SIG-M5 (cell line): ENCODE results near the gene CD274.
"Not testable (repeated sequence)": the region's sequence is repeated elsewhere in the genome, so short reads cannot be mapped to it uniquely, and the experiment has no call there.

Experiments used
- DNase-seq: peaks from one replicate; lab custom pipeline; 2025; lab: John Stamatoyannopoulos, UW

Gene CD274

GRCh38 chr9:5438301-5439162, 11.8 kb upstream of the CD274 start:
- no peak for DNase-seq

DNA sequence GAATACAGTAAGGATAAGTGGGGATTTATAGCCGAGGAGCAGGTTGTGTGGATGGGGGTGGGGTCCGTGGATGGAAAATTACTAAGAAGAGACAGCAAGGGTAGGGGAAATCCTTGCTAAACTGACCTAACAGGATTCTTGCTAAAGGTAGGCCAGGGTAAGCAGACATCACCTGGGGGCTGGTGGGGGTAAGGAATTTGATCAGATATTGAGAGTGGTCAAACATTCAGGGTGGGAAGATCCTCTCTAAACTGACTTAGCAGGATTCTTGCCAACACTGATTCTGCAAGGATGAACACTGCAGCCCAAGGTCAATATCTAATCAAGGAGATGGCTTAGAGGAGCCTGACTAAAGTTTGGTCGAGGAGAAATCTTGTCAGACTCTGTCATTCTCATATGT, 9.9 kb upstream of the CD274 start:
- DNase-seq: no peak

DNA sequence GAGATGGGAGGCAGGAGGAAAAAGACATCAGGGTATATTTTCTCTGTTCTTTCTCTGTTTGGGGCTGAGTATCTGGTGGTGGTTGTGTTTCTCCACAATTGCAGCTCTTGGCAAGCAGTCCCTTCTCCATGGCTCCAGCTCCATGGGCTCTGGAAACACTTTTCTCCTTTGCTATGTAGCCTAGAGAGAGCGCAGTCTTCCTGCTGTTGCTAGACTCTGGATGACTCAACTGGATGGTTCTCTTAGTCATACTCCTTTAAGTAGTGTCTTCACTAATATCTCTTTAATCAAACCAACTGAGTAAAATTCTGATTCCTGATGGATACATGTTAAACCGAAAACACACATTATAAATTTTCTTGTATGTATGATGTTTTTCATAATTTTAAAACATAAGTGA, 9.3 kb upstream of the CD274 start:
- no peak for DNase-seq

DNA sequence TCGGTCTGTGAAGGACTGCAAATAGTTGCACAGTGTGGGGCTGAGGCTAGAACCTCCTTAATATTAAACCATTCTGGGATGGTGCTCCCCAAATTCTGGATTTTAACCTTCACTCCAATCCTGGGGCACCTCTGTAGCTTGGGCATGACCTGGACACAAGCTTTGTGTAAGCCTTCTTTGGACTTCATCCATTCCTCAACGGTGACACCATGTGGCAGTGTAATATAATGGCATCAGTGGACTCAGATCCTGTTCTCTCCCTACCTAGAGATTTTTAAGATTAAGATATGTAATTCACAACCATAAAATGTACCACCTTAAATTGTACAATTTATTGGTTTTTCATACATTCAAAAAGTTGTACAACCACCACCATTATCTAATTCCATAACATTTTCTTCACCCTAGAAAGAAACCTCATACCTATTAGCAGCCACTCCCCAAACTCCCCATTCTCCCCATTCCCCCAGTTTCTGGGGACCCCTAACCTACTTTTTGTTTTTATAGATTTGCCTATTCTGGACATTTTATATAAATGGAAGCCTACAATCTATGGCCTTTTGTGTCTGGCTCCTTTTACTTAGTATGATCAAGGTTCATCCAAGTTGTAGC, 7.8 kb upstream of the CD274 start:
- DNase-seq: no peak

GRCh38 chr9:5443850-5444249, 6.5 kb upstream of the CD274 start:
- no peak for DNase-seq

- not testable (repeated sequence) for DNase-seq
These were observed 5.2 kb upstream of the CD274 start for GRCh38 chr9:5445096-5445495.

DNA sequence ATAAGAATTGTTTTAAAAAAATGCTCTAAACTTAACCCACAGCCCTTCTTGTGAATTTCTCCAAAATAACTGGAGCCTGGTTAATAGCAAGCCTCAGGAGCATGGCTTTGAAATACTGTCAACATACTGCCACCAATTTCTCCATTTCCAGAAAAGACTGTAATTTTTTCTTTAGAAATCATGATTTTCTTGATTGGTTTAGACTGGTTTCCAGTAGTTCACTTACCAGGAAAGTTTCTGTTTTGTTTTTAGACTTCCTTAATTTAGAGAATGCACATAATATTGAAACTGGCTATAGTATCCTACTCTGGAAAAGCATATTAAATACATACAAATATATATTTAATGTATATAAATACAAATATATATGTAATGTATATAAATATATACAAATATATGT, 4.5 kb upstream of the CD274 start:
- no peak for DNase-seq

DNA sequence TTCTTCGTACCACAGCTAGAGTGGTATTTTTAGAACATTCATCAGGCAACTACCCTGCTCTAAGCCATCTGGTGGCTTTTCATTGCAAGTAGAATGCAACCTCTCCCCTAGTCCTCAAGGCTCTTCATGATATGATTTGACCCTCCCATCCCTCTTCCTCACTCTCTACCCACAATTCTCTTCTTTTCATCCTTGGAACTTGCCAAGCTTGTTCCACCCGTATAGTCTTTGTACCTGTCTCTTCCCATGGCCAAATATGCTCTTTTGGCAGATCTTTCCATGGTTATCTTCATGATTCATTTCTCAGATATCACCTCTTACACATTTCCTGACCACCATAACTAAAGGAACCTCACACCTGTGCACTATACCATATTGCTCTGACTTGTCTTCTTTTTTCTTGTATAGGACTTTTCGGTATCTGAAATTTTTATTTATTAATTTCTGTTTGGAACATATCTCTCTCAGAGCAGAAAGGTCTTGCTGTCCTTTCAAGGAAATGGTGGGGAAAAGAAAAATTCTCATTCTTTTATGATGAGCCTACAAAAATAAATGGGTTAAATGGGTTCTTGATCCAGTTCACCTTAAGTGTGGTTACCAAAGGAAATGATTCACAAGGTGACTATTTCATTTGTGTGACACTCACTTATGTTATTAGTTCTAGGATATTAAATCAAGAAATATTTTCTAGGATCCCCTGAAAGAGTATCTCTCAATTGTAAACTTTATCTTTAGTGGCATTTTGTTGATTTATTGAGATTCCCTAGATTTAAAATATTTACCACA, 3.7 kb upstream of the CD274 start:
- DNase-seq: no peak

DNA sequence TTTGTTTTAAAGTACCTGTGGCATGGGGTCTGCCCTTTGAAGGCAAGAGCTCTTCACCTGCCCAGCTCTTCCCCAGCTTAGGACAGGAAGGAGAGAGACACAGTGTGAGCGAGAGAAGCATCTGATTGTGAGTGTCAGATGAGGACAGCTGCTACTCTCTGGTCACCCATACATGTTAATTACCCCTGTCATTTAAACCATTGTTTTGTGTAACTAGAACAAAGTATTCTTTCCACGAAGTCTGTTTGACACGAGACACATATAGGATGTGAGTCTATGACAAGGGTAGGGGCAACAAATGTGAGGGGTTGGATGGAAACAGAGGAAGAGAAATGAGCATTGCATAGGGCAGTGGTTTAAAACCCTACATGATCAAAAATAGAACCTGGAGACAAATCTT, 3.0 kb upstream of the CD274 start:
- DNase-seq: no peak

DNA sequence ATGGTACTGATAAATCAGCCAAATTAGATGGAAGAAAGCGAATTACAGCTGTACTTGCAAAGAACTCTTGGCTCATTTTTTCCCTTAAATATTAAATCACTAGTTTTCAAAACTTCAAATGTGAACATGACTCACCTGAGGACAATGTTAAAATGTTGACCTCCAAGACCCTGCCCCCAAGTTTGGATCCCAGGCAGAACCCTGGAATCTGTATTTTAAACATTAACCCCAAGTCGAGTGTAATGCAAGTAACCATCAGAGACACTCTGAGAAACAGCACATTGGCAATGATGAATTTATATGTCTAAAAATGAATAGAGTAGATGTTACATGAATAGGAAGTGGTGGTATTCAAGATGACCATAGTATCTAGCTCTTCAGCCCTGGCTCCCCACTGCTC, 2.3 kb upstream of the CD274 start:
- DNase-seq: no peak

GRCh38 chr9:5448461-5449435, 1.6 kb upstream of the CD274 start:
- no peak for DNase-seq

DNA sequence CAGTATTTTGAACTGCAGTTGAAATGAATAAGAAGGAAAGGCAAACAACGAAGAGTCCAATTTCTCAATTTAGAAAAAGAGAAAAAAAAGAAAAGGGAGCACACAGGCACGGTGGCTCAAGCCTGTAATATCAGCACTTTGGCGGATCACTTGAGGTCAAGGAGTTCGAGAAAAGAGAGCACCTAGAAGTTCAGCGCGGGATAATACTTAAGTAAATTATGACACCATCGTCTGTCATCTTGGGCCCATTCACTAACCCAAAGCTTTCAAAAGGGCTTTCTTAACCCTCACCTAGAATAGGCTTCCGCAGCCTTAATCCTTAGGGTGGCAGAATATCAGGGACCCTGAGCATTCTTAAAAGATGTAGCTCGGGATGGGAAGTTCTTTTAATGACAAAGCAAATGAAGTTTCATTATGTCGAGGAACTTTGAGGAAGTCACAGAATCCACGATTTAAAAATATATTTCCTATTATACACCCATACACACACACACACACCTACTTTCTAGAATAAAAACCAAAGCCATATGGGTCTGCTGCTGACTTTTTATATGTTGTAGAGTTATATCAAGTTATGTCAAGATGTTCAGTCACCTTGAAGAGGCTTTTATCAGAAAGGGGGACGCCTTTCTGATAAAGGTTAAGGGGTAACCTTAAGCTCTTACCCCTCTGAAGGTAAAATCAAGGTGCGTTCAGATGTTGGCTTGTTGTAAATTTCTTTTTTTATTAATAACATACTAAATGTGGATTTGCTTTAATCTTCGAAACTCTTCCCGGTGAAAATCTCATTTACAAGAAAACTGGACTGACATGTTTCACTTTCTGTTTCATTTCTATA, 602 bp upstream of the CD274 start:
- DNase-seq: no peak

DNA sequence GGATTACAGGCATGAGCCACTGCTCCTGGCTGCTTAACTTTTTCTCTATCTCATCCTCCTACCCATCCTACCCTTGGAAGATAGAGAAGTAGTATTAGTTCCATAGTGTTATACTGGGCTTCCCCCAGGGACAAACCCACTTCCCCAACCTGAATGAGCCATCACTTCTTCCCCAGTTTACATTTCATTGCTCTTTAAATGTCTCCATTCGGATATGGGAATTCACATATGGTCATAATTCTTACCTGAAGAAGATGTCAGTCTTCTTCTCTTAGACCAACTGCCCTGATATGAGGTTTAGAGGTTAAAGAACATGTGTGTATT, 1.9 kb downstream of the CD274 start:
- no peak for DNase-seq

DNA sequence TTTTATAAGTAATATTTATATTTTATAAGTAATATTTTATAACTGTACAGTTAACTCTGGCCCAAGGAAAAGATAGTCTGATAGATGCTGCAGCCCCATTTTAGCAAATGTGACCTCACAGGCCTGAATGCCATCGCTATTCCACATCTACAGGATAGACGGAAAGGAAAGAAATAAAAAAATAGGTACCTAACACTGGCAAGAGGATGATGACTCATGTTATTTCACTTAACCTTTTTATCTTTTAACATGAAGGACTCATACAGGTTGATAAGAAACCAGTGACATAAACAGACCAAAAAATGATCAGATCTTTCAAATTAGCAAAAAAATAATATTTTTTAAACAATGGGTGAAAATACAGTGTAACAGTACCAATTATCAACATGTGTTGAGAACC, 2.7 kb downstream of the CD274 start:
- no peak for DNase-seq

DNA sequence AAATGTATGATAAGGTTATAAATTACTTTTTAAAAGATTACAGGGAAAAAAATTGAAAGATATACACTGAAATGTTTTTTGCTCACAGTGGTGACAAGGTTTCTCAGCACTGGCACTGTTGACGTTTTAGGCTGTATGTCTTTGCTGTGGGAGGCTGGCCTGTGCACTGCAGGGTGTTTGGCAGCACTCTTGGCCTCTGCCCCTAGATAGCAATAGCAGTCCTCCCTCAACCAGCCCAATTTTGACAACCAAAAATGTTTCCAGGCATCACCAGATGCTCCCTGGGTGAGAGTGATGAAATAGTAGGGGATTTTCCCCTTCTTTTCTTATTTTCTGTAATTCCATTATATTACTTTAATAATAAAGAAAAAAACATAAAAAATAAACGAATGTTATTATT, 3.3 kb downstream of the CD274 start:
- no peak for DNase-seq

GRCh38 chr9:5455181-5455580, 4.8 kb downstream of the CD274 start:
- DNase-seq: no peak

- no peak for DNase-seq
These were observed 9.0 kb downstream of the CD274 start for GRCh38 chr9:5459289-5459829.

DNA sequence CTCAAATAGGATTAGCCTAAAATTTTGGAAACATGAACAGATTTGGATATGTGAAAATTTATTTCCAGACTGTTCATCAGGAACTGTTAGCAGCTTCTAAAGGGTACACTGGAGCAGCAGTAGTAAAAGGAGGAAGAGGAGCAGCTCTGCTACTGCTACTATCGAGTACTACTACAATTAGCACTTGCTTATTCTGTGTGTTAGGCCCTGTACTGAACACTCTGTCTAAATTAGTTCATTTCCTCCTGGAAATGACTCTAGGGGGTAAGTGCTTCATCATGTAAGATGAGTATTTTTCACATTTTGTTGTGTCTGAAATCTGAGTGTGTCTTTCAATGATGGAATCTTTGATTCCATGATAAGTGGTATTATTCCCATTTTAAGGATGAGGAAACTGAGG, 9.8 kb downstream of the CD274 start:
- DNase-seq: no peak

DNA sequence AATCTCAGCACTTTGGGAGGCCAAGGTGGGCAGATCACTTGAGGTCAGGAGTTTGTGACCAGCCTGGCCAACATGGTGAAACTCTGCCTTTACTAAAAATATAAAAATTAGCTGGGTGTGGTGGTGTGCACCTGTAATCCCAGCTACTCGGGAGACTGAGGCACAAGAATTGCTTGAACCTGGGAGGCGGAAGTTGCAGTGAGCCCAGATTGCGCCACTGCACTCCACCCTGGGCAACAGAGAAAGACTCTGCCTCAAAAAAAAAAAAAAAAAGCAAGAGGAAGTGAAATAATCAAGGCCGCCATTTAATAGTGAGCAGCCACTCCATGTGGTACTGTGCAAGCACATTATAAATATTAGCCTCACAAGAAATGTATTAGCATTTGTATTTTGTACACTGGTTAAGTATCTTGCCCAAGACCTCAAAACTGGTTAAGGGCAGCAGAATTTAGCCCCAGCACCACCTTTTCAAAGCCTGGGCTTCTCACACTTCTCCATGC, 14.5 kb downstream of the CD274 start:
- not testable (repeated sequence) for DNase-seq

DNA sequence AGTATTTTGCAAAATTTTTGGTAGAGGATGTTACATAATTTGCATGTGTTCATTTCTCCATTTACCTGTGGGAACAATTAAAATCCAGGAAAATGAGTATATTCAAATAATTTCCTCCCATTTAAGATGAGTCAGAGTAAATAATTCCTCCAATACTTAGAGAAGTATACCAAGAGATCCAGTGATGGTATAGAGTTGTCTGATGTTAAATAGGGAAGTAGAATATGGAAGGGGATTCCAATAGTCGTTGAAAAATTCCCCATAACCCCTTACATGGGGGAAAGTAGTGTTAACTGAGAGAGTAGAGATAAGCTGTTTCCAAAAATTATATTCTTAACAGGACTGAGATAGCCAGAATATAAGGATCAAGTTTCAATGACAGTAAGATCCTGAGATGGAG, 15.7 kb downstream of the CD274 start:
- DNase-seq: no peak

- no peak for DNase-seq
These were observed 16.4 kb downstream of the CD274 start for GRCh38 chr9:5466766-5467165.
